ENCODE measurements around the gene LUZP2.

The LUZP2 gene

DNA sequence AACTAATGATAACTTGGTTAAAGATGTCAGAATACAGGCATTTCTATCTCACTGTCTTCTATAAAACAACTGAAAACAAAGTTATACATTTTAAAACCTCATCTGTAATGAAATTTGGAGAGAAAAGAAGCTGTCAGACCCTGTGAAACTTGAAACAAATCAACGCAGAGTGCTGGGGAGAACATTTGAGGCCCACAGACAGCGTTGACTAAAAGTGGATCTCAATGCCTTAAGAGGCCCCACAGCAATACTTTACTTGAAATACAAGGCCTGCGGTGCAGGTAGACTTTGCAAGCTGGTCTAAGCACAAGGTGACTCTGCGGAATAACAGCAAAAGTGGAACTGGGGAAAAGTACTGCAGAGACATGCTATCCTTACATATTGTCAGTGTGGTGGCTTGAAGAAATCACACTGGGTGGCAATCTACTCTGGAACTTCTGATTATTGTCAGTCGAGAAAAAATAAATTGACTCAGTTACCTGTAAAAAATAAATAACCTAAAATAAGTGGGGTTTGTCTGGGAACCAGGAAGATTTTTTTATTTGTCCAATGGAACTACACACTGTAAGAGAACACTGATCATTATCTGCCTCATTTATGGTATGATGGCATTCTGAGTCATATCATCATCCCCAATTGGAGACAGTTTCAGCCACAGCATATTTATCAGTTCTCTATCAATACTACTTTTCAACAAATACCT lies 138.9 kb downstream of the LUZP2 start:
- Histone ChIP-seq H3K27ac (no peak overlapping the region), H3K27me3 (ENCODE audit: insufficient read depth, low read depth, severe bottlenecking) (no peaks in the 10 kb centered on the region), H3K4me3 (ENCODE audit: low read depth, low read length) (no peak overlapping the region), H3K9me3 (ENCODE audit: severe bottlenecking) (no peaks in the 10 kb centered on the region), H3K36me3 (no peaks in the 10 kb centered on the region)
- TF ChIP-seq, protein P1, sequence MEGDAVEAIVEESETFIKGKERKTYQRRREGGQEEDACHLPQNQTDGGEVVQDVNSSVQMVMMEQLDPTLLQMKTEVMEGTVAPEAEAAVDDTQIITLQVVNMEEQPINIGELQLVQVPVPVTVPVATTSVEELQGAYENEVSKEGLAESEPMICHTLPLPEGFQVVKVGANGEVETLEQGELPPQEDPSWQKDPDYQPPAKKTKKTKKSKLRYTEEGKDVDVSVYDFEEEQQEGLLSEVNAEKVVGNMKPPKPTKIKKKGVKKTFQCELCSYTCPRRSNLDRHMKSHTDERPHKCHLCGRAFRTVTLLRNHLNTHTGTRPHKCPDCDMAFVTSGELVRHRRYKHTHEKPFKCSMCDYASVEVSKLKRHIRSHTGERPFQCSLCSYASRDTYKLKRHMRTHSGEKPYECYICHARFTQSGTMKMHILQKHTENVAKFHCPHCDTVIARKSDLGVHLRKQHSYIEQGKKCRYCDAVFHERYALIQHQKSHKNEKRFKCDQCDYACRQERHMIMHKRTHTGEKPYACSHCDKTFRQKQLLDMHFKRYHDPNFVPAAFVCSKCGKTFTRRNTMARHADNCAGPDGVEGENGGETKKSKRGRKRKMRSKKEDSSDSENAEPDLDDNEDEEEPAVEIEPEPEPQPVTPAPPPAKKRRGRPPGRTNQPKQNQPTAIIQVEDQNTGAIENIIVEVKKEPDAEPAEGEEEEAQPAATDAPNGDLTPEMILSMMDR (IDR thresholded peaks at IDR 0.05; ENCODE audit: low read depth, low read length), result no peak
- no peak for DNase-seq

DNA sequence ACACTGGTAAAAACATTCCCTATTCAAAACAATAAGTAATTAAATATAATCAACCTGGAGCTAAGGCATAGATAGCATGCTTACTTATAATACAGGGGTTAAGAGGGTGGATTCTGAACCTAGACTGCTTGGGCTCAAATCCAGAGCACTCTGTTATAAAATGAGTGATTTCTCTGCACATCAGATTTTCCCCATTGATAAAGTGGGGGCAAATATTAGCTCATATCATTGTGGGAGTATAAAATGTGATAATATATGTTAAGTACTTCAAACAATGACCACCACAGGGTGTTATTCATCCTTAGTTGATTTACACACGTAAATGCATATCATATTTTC lies 139.4 kb downstream of the LUZP2 start:
- TF ChIP-seq, protein P1 (IDR thresholded peaks at IDR 0.05; ENCODE audit: low read depth, low read length), result no peak
- no peak for DNase-seq
- H3K36me3 ChIP-seq, result no peaks in the 10 kb centered on the region
- H3K4me3 ChIP-seq (ENCODE audit: low read depth, low read length), result no peak overlapping the region
- H3K27me3 ChIP-seq (ENCODE audit: insufficient read depth, low read depth, severe bottlenecking), result no peaks in the 10 kb centered on the region
- no peak overlapping the region for H3K27ac ChIP-seq
- no peaks in the 10 kb centered on the region for H3K9me3 ChIP-seq (ENCODE audit: severe bottlenecking)

DNA sequence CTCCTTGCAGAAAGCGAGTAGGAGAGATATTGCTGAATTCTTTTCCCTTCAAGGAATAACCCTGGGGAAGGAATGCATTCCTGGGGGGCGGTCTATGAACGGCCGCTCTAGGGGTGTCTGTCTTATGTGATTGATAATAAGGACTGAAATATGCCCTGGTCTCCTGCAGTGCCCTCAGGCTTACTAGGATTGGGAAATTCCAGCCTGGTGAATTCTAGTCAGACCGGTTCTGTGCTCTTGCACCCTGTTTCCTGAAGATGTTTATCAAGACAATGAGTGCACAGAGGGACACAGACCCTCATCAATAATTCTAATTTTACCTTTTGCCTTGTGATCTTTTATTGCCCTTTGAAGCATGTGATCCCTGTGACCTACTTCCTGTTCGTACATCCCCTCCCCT lies 140.7 kb downstream of the LUZP2 start:
- Histone ChIP-seq H3K27me3 (ENCODE audit: insufficient read depth, low read depth, severe bottlenecking) (no peaks in the 10 kb centered on the region), H3K27ac (no peak overlapping the region), H3K36me3 (no peaks in the 10 kb centered on the region), H3K9me3 (ENCODE audit: severe bottlenecking) (no peaks in the 10 kb centered on the region), H3K4me3 (ENCODE audit: low read depth, low read length) (no peak overlapping the region)
- DNase-seq, result no peak
- TF ChIP-seq, protein P1 (IDR thresholded peaks at IDR 0.05; ENCODE audit: low read depth, low read length), result no peak

DNA sequence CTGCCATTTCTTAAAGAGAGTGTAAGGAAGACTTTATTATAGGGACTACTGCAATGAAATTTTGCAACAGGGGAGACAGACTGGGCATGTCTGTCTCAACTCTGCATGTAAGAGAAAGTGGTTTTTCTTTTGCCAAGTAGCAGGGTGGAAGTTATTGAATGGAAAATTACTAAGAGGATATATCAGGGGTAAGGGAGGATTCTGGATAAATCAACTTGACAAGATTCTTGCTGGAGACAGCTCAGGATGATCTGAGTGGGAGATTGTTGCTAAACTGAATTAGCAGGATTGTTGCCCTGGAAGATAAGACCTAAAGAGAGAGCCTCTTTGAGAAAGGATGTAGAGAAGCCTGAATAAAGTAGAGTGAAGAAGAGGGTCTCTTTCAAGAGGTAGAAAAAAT lies 145.8 kb downstream of the LUZP2 start:
- Histone ChIP-seq H3K9me3 (ENCODE audit: severe bottlenecking) (no peaks in the 10 kb centered on the region), H3K27me3 (ENCODE audit: insufficient read depth, low read depth, severe bottlenecking) (no peaks in the 10 kb centered on the region), H3K4me3 (ENCODE audit: low read depth, low read length) (no peak overlapping the region), H3K27ac (no peak overlapping the region), H3K36me3 (no peaks in the 10 kb centered on the region)
- no peak for DNase-seq
- TF ChIP-seq, protein P1 (IDR thresholded peaks at IDR 0.05; ENCODE audit: low read depth, low read length), result no peak

DNA sequence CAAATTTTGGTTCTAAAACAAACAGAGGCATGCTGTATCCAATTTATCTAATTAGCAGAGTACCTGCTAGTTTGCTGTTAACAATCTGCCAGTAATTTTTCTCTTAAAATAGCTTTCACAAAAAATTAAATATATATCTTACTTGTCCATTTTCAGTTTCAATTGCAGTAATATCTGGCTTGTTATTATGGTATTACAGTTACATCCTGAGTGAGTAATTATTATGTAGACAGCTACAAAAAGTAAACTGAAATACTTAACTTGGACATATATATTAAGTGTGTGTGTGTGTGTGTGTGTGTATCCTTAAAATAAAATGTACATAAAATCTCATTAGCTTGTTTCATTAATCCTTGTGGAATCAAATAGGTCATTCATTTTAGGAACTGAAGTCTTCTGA lies 148.7 kb downstream of the LUZP2 start:
- Histone ChIP-seq H3K27me3 (ENCODE audit: insufficient read depth, low read depth, severe bottlenecking) (no peaks in the 10 kb centered on the region), H3K27ac (no peak overlapping the region), H3K4me3 (ENCODE audit: low read depth, low read length) (no peak overlapping the region), H3K36me3 (no peaks in the 10 kb centered on the region), H3K9me3 (ENCODE audit: severe bottlenecking) (no peaks in the 10 kb centered on the region)
- TF ChIP-seq, protein P1 (IDR thresholded peaks at IDR 0.05; ENCODE audit: low read depth, low read length), result no peak
- DNase-seq, result no peak

DNA sequence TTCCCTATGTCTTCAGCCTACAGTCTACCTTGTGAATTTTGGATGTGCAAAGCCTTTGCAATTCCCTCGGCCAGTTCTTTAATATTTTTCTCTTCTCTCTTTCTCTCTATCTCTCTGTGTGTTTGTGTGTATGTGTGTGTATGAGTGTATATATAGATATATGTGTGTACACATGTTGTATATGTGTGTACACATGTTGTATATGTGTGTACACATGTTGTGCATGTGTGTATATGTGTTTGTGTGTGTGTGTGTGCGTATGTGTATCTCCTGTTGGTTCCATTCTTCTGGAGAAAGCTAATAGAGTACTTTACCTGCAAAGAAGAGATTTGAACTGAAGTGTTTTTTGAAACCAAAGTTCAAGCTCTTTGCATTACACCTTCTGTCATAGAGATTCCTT lies 155.0 kb downstream of the LUZP2 start:
- H3K27me3 ChIP-seq (ENCODE audit: insufficient read depth, low read depth, severe bottlenecking), result no peaks in the 10 kb centered on the region
- no peak for DNase-seq
- H3K9me3 ChIP-seq (ENCODE audit: severe bottlenecking), result no peaks in the 10 kb centered on the region
- no peak overlapping the region for H3K27ac ChIP-seq
- no peak overlapping the region for H3K4me3 ChIP-seq (ENCODE audit: low read depth, low read length)
- TF ChIP-seq, protein P1 (IDR thresholded peaks at IDR 0.05; ENCODE audit: low read depth, low read length), result no peak
- H3K36me3 ChIP-seq, result no peaks in the 10 kb centered on the region
